ENCODE measurements around the gene ZFYVE9.
"Not testable (repeated sequence)": the region's sequence is repeated elsewhere in the genome, so short reads cannot be mapped to it uniquely, and the experiment has no call there.

DNA sequence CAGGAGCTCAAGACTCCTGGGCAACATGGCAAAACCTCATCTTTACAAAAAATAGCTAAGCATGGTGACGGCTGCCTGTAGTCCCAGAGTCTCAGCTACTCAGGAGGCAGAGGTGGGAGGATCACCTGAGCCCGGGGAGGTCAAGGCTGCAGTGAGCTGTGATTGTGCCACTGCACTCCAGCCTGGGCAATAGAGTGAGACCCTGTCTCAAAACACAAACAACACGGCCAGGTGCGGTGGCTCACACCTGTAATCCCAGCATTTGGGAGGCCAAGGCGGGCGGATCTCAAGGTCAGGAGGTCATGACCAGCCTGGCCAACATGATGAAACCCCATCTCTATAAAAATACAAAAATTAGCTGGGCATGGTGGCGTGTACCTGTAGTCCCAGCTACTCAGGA, 47.6 kb upstream of the ZFYVE9 start:
- TF ChIP-seq POLR2AphosphoS5, CTCF (IDR thresholded peaks at IDR 0.05): not testable (repeated sequence)

Measured in transverse colon (tissue), 4 donors.